Astrocyte of the spinal cord (primary cell): ENCODE data around the gene RB1.

Experiments
- DNase-seq: peaks from one replicate; pipeline ENCODE4 v3.0.0; 2011; ENCODE audit warnings: low read depth, low spot score
- H3K4me3 ChIP-seq: 2 replicates; pipeline ENCODE4 v1.5.1; 2011; ENCODE audit warnings: low read depth, mild to moderate bottlenecking, low read length, moderate library complexity
- in situ Hi-C: cut with HindIII; loops from 2 replicates; pipeline ENCODE4 v1.10.0; 2017; ENCODE audit warnings: low sequenced_read_pairs
- TF ChIP-seq, protein P1 (sequence below): IDR thresholded peaks from 2 replicates; pipeline ENCODE4 v1.5.1; 2012; ENCODE audit warnings: low read depth, mild to moderate bottlenecking, low read length, inconsistent platforms

RB1 gene

DNA sequence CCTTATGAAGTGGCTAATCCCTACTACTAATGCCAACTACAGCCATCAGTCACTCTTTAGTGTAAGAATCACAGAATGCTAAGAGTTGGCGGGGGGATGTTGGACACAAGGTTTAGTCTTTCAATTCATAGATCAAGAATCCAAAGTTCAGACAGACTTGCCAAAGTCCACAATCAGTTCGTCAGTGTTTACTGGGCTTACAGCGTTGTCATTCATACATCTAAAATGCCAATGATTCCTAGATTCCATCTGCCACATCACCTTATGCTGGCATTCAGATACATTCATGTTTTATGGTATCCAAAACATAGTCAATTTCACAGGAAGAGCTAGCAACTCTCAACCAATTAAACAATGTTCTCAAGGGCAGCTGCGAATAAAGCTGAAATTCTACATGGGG is 211.2 kb downstream of the RB1 start:
- no peak overlapping the region for H3K4me3 ChIP-seq
- in situ Hi-C loops: no loop called here
- TF ChIP-seq, protein P1, sequence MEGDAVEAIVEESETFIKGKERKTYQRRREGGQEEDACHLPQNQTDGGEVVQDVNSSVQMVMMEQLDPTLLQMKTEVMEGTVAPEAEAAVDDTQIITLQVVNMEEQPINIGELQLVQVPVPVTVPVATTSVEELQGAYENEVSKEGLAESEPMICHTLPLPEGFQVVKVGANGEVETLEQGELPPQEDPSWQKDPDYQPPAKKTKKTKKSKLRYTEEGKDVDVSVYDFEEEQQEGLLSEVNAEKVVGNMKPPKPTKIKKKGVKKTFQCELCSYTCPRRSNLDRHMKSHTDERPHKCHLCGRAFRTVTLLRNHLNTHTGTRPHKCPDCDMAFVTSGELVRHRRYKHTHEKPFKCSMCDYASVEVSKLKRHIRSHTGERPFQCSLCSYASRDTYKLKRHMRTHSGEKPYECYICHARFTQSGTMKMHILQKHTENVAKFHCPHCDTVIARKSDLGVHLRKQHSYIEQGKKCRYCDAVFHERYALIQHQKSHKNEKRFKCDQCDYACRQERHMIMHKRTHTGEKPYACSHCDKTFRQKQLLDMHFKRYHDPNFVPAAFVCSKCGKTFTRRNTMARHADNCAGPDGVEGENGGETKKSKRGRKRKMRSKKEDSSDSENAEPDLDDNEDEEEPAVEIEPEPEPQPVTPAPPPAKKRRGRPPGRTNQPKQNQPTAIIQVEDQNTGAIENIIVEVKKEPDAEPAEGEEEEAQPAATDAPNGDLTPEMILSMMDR: no peak
- no peak for DNase-seq

DNA sequence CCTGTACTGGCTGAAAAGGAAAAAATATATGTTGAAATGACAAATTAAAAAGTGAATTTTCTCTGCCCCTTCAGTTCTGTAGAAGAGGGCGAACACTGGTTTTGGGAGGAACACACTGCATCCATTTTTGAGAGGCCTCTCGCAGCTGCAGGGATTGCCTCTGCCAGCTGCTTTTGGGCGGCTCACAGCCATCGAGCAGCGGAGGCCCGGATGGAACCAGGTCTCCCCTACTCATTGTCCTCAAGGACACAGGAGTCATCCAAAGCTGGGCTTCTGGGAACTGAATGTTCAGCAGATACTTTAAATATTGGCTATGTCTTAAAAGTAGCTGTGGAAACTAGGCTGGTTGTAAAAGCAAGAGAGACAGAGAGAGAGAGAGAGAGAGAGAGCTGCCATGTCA is 212.2 kb downstream of the RB1 start:
- no peak overlapping the region for H3K4me3 ChIP-seq
- TF ChIP-seq, protein P1: no peak
- in situ Hi-C loops: no loop called here
- no peak for DNase-seq

DNA sequence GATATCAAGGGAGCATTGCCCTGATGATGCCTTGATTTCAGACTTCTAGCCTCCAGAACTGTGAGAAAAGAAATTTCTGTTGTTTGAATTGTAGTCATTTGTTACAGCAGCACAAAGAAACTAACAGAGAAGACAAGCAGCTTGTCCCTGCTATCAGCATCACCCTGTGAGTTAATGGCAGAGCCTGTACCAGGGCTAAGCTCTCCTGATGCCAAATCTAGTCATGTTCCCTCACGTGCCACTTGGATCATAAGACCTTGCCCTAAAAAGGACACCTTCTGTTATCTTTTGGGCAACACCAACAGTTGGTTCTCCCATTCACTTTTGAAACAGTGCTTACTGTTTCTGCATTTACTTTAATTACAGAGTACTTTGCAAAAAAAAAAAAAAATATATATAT is 214.5 kb downstream of the RB1 start:
- TF ChIP-seq, protein P1: no peak
- in situ Hi-C loops: no loop called here
- DNase-seq: no peak
- H3K4me3 ChIP-seq: no peak overlapping the region

DNA sequence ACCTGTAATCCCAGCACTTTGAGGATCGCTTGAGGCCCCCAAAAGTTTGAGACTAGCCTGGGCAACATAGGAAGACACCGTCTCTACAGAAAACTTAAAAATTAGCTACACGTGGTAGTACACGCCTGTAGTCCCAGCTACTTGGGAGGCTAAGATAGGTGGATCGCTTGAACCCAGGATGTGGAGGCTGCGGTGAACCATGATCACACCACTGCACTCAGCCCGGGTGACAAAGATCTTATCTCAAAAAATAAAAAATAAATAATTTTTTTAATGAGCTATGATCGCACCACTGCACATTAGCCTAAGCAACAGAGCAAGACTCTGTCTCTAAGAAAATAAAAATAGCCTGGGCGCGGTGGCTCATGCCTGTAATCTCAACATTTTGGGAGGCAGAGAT is 222.7 kb downstream of the RB1 start:
- no peak for DNase-seq
- in situ Hi-C loops: no loop called here
- TF ChIP-seq, protein P1: no peak
- no peak overlapping the region for H3K4me3 ChIP-seq

DNA sequence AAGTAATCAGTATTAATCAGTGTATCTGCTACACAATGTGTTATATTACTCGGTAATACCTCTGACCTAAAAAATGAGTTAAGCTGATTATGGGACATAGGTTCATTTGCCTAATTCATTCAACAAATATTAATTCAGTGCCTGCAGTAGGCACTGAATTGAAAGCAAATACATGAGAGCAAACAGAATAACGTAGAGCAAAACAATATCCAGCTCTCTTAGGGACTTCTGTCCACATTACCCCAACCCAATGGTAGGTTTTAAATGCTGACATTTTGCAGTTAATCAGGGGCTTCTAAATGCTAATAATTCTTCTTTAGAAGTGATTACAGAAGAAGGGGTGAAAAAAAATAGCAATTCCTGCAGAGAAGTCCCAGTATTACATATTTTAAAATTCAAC is 224.4 kb downstream of the RB1 start:
- TF ChIP-seq, protein P1: no peak
- in situ Hi-C loops: no loop called here
- no peak overlapping the region for H3K4me3 ChIP-seq

DNA sequence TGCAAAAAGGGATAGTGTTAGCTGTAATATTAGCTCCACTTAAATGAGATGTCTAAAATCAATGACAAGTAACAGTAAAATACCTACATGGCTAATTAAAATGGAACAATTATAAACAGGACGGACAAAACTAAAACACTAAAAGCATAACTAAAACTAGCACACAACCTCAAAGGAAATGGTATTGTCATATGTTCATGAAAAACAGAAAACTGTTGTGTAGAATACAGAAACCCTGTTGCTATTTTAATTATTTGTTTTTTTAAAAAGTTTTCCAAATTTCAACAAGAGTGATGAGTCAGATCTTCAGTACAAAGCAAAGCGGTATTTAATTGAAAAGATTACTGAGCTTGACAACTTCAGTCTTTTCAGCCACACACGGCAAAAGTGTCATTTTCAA is 225.2 kb downstream of the RB1 start:
- no peak overlapping the region for H3K4me3 ChIP-seq
- TF ChIP-seq, protein P1: no peak
- no peak for DNase-seq
- in situ Hi-C loops: no loop called here

More for the DNA sequence above, 224.4 kb downstream of the RB1 start:
- DNase-seq: no peak

DNA sequence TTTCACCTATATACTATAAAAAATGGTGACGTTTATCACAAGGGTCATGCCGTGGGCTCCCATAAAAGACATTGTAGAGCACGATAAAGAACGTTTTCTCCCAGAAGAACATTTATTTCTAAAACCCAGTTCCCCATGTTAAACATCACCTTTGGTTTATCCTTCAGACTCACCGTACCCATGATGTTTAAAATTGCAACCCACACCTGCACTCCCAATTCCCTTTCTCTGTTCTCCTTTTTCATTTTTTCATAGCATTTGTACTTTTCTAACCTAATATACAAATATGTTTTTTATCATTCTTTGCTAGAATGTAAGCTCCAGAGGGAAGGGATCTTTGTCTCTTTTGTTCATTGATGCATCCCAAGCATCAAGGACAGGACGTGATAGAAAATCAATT is 227.3 kb downstream of the RB1 start:
- DNase-seq: no peak
- TF ChIP-seq, protein P1: no peak
- in situ Hi-C loops: no loop called here
- H3K4me3 ChIP-seq: no peak overlapping the region
